ENCODE measurements around the gene RNU1-3.
"Not testable (repeated sequence)": the region's sequence is repeated elsewhere in the genome, so short reads cannot be mapped to it uniquely, and the experiment has no call there.

RNU1-3 gene

GRCh38 chr1:16651560-16651959 lies 15.2 kb downstream of the RNU1-3 start:
- DNase-seq, result not testable (repeated sequence)

GRCh38 chr1:16649960-16650359 lies 16.8 kb downstream of the RNU1-3 start:
- not testable (repeated sequence) for DNase-seq

GRCh38 chr1:16649390-16649789 lies 17.4 kb downstream of the RNU1-3 start:
- DNase-seq, result not testable (repeated sequence)

GRCh38 chr1:16648756-16649155 lies 18.0 kb downstream of the RNU1-3 start:
- DNase-seq, result not testable (repeated sequence)

GRCh38 chr1:16648250-16648649 lies 18.5 kb downstream of the RNU1-3 start:
- DNase-seq, result not testable (repeated sequence)

GRCh38 chr1:16647179-16648176 lies 19.3 kb downstream of the RNU1-3 start:
- not testable (repeated sequence) for DNase-seq

GRCh38 chr1:16646716-16647115 lies 20.0 kb downstream of the RNU1-3 start:
- not testable (repeated sequence) for DNase-seq

GRCh38 chr1:16646061-16646664 lies 20.6 kb downstream of the RNU1-3 start:
- not testable (repeated sequence) for DNase-seq

GRCh38 chr1:16645271-16646060 lies 21.3 kb downstream of the RNU1-3 start:
- not testable (repeated sequence) for DNase-seq

GRCh38 chr1:16644482-16645270 lies 22.1 kb downstream of the RNU1-3 start:
- peak; percentile 87 for DNase-seq

GRCh38 chr1:16644193-16644481 lies 22.6 kb downstream of the RNU1-3 start:
- no peak for DNase-seq

GRCh38 chr1:16643476-16644192 lies 23.1 kb downstream of the RNU1-3 start:
- not testable (repeated sequence) for DNase-seq

- DNase-seq, result not testable (repeated sequence)
These were observed 23.7 kb downstream of the RNU1-3 start for GRCh38 chr1:16643001-16643411.

GRCh38 chr1:16642025-16642966 lies 24.5 kb downstream of the RNU1-3 start:
- DNase-seq, result not testable (repeated sequence)

GRCh38 chr1:16641159-16641975 lies 25.4 kb downstream of the RNU1-3 start:
- not testable (repeated sequence) for DNase-seq

GRCh38 chr1:16639091-16640031 lies 27.4 kb downstream of the RNU1-3 start:
- DNase-seq, result not testable (repeated sequence)

- not testable (repeated sequence) for DNase-seq
These were observed 28.6 kb downstream of the RNU1-3 start for GRCh38 chr1:16637941-16638778.

Data from NCI-H1694 treated with DMSO at 0.1 percent for 48 hours (cell line).